Amniotic epithelial cell (primary cell): ENCODE results near the gene PROKR2.

Experiments used
- DNase-seq: peaks from one replicate; pipeline ENCODE4 v3.0.0-alpha.2; 2010; ENCODE audit warnings: low read depth

Gene PROKR2

DNA sequence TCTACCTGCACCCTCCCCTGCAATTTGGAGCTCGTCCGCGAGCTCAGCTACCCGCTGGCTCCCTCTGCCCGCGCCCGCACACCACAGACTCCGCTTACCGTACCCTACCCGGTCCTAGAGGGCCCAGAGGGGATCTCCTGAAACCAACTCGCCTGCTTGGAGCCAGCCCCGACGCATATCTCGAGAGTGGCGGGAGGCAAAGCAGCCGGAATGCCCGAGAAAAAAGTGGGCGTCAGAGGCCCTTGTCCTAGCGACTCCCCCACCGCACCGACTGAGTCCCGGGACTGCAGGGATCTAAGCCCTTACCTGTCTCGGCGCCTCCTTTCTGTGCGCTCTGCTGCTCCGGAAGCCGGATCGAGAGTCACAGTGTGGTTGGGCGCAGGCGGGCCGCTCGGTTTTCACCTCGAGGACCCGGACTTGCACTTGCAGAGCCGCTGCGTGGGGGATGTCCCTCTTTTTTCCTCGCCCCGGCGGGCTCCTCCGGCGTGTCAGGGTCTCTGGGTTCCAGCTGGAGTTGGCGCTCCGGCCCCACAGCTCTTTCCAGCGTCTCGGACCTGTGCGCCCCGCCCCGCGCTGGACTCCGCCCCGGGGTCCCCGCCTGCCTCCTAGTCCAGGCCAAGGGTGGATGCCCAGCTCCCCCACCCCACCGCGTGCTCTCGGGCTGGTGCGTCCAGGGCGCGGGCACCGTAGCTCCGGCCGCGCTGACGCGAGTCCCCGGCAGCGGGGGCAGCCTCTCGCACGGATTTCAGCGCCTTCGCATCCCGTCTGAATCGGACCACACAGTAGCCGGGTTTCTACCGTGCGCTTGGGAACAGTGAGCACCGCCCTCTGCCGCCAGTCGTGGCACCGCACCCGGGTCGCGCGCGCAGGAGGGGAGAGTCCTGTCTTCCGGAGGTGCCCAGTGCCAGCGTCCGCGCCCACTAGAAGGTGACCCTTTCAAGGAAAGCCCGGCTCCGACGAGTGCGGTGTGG lies at the start of gene PROKR2:
PROKR2 (minus strand) TSS at position 767 of the 971 bp plus-strand sequence. CDS start 2,585 bp downstream, outside the sequence.
- no peak for DNase-seq

DNA sequence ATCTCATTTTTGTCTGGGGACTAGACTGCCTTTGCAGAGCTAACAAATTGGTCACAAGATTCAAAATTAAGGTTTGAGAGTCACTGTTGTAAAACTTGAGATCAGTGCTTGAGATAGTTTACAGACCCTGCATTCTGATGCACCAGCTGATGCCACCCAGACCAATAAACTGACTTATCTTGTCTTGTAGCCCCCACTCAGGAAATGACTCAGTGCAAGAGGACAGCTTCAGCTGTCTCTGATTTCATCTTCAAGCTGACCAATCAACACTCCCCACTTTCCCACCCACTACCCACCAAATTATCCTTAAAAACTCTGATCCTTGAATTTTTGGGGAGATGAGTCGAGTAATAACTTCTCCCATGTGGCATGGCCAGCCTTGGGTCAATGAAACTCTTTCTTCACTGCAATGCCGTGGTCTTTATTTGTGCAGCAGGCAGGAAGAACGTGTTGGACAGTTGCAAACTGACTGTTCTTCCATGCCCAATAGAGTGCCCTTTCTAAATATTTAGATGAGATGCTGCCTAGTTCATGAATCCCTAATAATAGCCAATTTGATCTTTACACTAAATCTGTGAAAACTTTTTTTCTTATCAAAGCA lies 48.3 kb upstream of the PROKR2 start:
- no peak for DNase-seq

DNA sequence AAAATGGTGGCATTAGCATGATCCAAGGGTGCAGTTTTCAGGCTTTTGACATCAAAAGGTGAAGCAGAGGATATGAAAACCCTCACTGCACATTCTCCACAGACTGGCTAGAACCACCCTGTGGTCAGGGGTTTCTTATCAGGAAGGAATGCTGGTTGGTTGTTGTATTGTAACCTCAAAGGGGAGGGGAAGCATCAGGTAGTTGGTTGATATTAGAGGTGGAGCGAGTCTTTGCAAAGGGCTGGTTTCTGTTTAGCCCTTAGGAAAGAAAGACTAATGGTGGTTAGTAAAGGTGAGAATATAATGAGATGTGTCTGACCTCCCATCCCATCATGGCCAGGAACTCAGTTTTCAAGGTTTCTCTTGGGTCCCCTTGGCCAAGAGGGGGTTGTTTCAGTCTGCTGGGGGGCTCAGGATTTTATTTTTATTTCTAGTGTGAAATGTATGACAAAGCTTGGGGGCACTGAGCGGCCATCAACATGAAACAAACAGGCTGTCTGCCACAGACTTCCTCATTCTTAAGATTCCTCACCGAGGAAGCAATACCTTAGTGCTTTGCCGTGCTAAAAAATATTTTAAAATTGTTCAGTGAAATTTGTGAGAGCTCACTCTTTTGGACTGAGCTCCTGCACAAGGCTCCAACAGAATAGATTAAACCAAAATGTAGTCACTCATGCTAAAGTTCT lies 47.5 kb upstream of the PROKR2 start:
- DNase-seq: no peak

- no peak for DNase-seq
These were observed 46.0 kb upstream of the PROKR2 start for GRCh38 chr20:5362771-5363170.

DNA sequence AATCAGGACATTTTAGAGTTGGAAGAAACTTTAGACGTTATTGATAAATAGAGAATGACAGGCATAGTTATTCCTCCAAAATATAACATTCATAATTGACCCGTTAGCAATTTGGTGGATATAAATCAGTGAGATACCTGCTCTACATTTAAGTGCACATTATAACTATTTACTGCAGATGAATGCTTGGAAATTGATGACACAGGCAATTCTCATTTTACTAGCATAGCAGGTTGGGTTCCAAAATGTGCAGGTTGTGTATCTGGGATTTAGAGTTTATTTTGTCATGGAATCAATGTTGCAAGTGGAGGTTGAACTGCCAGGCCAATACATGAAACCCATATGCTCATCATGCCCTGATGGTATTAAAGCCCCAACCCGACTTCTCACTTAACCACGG lies 44.4 kb upstream of the PROKR2 start:
- DNase-seq: no peak

DNA sequence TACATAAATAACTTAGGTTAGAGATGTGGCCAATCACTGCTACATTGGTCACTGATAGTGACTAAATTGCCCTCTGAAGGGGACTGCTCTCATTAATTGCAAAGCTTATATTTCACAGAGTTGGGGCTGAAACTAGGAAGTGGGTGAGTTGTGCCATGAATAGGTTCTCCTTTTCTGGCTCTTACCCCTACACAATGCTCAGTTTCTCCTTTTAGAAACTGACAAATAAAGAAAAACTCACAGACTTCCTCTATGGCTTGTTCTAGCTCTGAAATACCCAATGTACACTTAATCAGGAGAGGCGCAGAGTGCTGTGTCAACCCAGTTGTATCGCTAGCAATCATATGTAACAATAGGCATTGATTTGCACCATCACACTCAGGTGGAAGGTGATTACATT lies 41.2 kb upstream of the PROKR2 start:
- no peak for DNase-seq

DNA sequence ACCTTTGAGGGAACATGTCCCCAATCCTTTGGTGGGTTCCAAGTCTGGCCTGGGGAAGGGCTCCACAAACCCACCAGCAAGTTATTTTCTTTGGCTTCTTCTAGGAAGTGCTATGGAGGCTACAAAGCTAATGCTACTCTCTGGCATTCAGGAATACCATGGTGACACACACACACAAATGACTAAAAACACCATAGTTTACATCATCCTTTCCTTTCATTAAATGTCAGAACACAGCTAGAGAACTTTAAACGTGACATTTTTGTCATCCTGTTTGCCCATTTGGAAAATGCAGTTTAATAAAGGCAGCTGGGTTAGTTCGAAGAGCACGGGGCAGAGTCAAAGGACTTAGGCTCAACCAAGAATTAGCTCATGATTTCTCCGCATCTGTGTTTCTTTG lies 40.2 kb upstream of the PROKR2 start:
- no peak for DNase-seq

DNA sequence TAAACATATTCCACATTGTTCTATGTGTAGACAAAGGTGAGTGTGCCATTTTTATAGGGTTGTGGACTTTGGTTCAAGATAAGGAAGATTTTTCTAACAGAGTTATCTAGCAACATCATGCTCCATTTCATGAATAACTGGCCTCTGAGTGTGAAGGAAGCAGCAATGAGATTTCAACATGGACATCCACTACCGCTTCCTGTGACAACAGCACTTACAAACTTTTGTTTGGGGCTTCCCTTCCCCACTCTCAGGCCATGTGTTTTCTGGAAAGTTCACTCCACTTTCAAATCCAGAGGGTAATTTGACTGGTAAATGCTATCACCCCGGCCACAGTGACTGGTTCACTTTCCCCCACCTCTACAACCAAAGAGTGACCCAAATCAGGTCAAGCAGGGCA lies 38.1 kb upstream of the PROKR2 start:
- DNase-seq: no peak

GRCh38 chr20:5353624-5354496 lies 37.1 kb upstream of the PROKR2 start:
- peak; percentile 29 for DNase-seq

DNA sequence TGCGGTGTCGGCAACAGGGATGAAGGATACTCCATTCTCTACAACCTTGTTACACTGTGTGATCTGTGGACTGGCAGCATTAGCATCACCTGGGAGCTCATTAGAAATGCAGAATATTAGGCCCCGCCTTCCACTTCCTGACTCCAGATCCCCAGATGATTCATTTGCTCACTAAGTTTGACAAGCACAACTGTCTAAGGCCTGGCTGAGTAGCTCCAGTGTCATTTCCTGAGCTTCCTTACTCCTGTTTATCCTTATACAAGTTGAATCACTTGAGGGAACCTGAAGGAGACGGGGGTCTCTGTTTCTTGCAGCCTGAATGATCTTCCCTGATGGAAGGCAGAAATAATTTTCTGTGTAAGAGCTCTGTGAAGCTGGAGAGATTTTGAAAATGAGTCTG lies 32.7 kb upstream of the PROKR2 start:
- no peak for DNase-seq

DNA sequence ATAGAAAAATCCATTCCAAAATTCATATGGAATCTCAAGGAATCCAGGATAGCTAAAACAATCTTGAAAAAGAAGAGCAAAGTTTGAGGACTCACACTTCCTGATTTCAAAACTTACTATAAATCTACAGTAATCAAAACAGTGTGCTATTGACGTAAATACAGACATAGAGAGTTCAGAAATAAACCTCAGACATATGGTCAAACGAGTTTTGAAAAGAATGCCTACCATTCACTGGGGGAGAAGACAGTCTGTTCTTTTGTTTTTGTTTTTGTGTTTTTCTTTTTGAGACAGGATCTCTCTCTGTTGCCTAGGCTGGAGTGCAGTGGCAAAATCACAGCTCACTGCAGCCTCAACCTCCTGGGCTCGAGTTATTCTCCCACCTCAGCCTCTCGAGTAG lies 25.3 kb upstream of the PROKR2 start:
- no peak for DNase-seq

DNA sequence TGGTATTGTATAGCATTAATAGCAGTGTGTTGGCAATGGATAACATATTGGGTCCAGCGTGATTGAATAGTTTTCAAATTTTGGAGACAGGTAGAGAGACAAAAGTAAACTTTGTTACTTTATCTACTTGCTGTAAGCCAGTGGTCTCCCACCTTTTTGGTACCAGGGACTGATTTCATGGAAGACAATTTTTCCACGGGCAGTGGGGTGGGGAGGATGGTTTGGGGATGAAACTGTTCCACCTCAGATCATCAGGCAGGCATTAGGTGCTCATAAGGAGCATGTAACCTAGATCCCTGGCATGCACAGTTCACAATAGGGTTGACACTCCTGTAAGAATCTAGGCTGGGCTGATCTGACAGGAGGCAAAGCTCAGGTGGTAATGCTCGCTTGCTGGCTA lies 14.6 kb upstream of the PROKR2 start:
- no peak for DNase-seq

- no peak for DNase-seq
These were observed 11.5 kb upstream of the PROKR2 start for GRCh38 chr20:5328268-5328667.

DNA sequence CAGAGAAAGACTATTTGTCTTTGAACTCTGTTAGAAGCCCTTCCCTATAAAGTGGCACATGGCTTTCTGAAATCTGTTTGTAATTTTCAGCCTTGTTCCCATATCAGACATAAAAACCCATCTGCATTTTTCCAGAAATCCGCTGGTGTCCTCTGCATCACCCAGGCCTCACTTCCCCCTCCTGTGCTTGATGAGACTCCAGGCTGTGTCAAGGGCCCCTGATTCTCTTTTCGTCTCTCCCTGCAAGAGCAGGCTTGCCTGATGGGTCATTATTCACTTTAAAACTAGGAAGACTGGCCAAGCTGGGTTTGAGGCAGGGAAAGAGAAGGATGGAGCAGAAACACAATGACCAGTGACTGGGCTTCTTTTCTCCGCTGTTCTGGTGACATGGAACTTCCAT lies 10.6 kb upstream of the PROKR2 start:
- no peak for DNase-seq

- DNase-seq: no peak
These were observed 957 bp downstream of the PROKR2 start for GRCh38 chr20:5315807-5316187.

GRCh38 chr20:5313916-5314315 lies 2.8 kb downstream of the PROKR2 start:
- no peak for DNase-seq

GRCh38 chr20:5312518-5312917 lies 4.2 kb downstream of the PROKR2 start:
- DNase-seq: no peak

DNA sequence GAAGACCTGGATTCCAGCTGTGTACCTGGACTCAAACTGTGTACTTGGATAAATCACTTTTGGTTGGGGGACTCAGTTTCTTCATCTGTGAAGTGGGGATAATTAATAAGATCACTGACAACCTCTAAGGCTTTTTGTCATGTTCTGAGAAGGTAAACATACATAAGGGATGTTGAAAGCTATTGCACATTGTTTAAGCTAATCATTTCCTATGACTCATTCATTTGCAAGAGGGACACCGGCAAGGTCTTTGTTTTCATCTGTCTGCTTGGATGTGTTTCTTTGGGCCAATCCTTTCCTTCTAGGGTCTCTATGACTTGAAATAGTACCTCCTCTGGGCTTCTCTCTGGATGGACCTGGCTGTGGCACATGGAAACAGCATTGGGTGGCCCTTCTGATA lies 6.8 kb downstream of the PROKR2 start:
- peak; percentile 1 for DNase-seq

DNA sequence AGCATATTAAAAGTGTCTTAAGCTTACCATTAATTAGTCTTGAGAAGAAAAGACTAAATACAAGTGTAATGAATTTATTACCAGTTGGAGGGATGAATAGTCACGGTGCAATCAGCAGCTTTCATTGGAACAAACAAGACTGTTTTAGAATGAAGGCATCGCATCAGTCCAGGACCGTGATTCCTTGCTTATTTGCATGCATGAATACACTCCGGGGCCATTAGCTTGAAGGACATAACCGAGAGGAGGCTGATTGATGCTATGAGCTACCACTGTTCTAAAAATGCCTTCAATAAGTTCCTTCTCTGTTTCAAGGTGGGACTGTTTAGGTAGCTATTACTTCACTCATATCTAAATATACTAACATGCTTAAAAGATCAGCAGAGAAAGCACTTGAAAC lies 17.9 kb downstream of the PROKR2 start:
- DNase-seq: no peak

DNA sequence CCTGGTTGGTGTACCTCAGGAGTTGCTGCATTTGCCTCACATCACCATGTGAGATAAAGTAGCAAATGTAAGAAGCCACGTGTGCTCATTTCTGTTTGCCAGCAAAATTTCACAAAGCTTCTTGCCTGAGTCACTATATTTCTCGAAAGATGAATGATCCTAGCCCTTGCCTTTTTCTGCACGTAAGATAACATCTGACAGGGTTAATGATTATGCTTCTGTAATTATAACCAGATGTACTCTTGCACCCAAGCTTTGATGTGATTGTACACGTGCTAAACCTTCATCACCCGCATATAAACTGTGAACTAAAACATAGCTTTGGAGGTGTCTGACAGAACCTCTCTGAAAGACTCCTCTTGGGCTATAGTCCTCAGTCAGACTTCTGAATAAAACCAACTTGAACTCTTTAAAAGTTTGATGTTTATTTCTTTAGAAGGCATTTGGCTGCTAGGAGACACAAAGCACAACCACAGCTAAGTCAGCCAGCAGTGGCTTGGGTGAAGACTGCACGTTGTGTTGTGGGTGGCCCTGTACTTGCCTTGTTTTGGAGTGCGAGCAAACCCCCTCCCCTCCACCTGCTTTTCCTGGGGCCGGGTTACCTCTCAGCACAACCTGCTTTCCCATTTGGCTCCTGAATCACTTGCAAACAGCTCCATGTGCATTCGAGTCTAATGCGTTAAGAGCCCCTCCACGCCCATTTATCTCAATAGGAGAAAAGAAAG lies 19.3 kb downstream of the PROKR2 start:
- DNase-seq: peak; percentile 7

- DNase-seq: no peak
These were observed 26.2 kb downstream of the PROKR2 start for GRCh38 chr20:5290596-5290995.
